ENCODE results near the gene ESR2.
"Not testable (repeated sequence)": the region's sequence is repeated elsewhere in the genome, so short reads cannot be mapped to it uniquely, and the experiment has no call there.

ESR2 gene

DNA sequence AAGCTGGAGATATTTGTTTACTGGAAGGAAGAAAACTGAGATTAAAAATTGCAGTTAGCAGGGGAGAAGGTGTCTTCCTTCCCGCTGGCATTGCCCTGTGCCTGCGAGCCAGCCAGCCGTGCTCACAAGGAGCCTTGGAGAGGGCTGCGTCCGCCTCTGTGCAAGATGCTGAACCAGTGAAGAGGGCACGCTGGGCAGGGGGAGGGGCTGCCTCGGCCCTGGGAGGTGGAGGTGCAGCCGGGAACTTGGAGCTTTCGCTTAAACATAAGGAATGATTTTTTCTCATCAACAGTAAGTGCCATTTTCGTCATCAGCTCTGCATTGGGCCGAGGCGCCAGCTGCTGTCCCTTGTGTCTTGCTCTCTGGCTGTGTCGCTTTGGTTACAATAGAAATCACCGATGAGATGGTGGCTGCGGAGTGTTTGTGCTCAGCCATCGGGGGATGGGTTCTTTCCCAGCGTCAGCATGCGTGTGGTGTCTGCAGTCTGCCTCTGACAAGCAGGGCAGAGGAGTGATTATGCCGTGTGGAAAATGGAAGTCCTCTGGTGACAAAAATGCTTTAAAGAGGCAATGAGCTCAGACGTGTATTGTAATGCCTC lies 97.3 kb downstream of the ESR2 start:
- peak; percentile 67 for DNase-seq (ENCODE audit: low read depth)

DNA sequence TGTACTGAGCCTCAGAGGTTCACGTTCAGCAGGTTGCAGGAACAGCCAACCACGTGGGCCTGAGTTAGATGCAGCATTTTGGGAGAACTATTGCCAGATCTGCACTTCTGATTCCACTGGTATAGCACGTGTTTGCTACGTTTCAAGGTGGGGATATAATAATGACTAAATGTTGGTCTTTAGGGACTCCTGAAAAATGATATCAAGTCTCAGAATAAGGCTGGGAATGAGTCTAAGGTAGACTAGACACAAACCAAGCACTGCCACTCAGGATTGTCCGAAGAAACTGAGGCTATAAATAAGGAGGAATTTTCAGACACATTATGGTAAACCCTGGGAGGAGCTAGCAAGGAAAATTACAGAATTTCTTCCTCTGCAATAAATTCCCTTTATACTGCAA lies 98.1 kb downstream of the ESR2 start:
- no peak for DNase-seq (ENCODE audit: low read depth)

DNA sequence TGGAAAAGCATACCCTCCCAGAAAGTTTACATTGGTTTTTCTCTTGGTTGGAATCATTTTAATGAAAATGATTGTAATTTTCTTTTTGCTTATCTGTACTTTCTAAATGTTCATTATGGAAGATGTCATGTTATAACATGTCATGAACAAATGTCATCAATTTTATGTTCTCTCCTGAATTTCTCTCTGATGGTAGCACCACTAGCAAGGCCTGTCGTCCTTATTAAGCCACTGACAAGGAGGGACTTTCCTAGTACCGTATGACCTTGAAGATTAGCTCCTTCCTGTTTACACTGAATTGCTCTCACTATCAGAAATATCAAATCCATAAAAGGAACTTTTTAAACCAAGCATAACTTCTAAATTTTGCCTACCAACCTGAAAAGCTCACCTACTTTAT lies 99.0 kb downstream of the ESR2 start:
- no peak for DNase-seq (ENCODE audit: low read depth)

DNA sequence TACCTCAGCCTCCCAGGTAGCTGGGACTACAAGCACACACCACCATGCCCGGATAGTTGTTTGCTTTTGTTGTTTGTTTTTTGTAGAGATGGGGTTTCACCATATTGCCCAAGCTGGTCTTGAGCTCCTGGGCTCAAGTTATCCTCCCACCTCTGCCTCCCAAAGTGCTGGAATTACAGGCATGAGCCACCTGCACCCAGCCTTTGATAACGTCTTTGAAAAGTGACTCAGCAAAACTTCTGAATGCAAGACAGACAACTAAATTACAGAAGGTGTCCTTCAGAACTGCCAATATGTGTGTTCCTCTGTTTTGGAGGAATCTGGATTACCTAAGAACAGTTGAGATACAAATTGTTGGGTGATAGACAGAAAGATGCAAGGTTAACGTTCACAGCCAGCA lies 99.8 kb downstream of the ESR2 start:
- DNase-seq (ENCODE audit: low read depth) = no peak

DNA sequence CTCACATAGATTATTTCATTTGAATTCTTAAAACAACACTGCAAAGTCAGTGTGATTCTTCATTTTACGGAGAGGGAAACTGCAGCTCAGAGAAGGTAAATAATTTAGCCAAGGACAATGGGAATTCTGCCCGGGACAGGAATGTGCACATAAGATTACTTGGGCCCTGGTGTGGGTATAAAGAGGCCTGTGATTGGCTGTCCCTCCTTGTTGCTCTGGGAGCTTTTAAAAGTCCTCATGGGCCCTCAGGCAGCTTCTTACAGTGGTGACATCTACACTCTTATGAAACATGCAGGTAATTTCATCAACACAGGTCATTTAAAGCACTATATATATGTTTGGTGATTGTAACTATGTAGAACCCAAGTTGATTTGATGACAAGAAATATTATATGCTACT lies 100.3 kb downstream of the ESR2 start:
- no peak for DNase-seq (ENCODE audit: low read depth)

DNA sequence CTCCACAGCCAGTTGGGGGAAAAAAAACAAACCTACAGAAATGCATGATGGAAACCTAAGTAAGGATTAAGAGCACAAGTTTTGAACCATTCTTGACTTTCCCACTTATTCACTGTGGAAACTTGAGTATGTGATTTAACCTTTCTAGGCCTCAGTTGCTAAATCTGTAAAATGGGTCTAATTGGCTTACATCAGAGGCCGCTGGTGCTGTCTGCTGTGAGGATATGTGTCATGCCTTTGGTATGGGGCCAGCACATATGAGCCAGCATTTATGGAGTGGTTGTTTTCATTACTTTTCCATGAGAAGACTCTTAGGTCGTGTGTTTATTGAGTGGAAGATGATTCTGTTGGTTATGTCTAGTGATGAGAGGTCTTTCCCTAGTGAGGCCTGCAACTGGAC lies 102.4 kb downstream of the ESR2 start:
- DNase-seq (ENCODE audit: low read depth) = peak; percentile 90

DNA sequence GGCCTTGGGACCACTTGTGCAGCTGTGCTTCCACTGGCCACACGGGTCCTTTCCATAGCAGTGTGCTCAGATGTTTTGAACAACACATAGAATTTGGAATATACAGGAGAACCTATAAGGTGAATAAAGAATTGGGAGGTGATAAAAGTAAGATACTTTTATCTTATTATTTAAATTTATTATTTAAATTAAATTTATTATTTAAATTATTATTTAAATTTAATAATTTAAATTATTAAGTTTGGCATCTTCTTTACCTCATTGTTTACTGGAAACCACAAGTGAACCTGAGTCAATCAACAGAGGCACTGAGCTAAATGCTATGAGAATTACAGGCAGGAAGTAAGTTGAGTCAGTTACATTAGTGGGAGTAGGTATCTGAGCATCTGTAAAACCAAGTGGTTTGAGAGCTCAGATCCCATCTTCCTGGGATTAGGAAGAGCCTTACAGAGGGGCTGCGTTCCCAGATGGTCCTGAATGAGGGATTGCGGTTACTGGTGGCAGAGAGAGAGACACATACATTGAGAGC lies 103.1 kb downstream of the ESR2 start:
- no peak for DNase-seq (ENCODE audit: low read depth)

DNA sequence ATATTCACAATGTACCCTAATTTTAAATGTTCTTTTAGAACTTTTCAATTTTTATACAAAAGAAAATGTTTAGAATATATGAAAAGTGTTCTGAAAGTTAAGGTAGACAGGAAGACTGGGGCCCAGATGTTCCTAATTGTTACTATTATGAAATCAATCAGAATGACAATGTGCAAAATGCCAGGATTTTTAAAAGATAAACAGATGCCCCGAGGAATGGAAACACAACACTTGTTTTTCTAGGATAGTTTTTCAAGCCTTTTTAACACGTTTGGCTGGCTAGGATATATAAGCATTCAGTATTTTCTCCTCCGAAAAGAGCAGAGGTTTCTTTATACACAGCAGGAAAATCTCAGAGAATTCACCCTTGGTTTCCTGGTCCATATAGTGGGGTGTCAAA lies 106.8 kb downstream of the ESR2 start:
- DNase-seq (ENCODE audit: low read depth) = no peak

DNA sequence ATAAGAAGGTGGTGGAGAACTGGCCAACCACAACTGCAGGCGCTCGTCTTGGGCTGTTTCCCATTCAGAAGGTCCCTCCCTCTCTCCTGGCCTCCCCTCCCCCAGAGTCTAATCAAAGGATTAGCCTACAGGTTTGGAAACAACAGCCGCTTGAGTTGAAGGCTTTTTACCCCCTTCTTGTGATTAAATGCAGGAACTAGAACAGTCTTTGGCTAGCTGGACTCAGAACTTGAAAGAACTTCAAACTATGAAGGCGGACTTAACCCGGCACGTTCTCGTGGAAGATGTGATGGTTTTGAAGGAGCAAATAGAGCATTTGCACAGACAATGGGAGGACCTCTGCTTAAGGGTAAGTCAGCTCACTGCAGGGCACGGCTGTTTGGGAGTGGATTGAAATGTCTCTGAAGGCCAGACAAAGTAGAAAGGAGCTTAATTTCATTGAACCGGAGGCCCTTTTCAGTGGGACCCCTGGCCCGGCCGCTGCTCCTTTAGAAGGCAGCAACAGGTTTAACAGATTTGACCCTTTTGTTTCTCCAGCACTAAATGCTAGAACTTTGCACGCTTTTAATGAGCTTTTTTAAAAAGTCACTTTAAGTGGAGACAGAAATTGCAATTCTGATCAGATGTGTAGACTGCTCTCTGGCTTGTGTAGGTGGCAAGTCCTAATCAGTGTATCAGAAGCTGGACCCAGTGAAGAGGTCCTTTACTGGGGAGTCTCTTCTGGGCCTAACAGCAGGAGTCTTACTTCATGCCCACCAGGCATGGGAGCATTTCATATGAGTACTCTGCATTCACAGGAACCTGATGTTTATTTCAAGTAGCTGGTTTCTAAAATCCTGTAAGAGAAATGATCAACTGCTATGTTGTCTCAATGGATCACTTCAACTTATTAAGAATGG lies 107.7 kb downstream of the ESR2 start:
- DNase-seq (ENCODE audit: low read depth) = no peak

DNA sequence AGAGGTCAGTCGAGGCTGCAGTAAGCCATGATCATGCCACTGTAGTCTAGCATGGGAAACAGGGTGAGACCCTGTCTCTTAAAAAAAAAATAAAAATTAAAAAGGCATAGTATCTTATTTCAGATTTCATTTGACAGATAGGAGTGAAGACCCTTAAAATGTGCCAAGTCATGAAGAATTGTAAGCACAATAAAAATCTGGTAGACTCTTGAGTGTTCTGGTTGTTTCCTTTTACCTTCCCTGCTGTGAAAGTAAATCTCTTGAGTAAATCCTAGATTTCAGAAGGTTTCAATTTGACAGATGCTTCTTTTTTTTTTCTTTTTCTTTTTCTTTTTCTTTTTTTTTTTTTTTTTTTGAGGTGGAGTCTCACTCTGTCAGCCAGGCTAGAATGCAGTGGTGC lies 109.0 kb downstream of the ESR2 start:
- no peak for DNase-seq (ENCODE audit: low read depth)

DNA sequence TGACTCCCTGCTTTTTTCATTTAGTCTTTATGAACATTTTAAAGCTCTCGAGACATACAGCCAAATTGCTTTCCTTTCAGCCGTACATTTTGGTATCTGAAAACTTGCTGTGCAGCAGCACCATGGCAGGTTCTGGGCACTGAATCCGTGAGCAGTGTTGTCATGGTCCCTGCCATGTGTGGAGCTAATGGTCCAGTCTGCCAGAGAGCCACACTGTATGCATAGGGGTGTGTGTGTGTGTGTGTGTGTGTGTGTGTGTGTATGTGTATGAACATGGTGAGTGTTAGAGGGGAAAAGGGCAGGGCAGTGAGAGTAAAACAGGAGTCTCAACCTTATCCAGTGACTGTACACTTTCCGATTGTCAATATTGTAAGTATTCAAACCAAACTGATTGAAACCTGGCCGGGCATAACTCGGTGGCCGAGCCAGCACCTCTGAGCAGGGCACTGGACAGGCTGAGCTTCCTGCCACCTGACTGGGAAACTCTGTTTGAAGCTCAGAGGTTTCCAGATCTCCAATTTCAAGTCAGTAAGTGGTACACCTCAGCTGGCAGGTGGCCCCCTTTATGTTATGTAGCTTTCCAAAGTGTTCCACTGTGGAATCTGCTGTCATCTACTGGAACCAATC lies 110.0 kb downstream of the ESR2 start:
- no peak for DNase-seq (ENCODE audit: low read depth)

DNA sequence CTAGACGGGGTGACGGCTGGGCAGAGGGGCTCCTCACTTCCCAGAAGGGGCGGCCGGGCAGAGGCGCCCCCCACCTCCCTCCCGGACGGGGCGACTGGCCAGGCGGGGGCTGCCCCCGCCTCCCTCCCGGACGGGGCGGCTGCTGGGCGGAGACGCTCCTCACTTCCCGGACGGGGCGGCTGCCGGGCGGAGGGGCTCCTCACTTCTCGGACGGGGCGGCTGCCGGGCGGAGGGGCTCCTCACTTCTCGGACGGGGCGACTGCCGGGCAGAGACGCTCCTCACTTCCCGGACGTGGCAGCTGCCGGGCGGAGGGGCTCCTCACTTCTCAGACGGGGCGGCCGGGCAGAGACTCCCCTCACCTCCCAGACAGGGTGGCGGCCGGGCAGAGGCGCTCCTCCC lies 111.3 kb downstream of the ESR2 start:
- not testable (repeated sequence) for DNase-seq (ENCODE audit: low read depth)

DNA sequence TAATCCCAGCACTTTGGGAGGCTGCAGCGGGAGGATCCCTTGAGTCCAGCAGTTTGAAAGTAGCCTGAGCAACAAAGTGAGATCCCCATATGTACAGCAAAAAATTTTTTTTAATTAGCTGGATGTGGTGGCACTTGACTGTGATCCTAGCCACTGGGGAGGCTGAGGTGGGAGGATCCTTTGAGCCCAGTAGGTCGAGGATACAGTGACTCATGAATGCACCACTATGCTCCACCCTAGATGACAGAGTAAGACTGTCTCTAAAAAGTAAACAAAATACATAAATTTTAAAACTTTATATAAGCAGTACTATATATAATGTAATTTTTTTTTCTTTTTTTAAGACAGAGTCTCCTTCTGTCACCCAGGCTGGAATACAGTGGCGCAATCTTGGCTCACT lies 115.4 kb downstream of the ESR2 start:
- peak; percentile 7 for DNase-seq (ENCODE audit: low read depth)

DNA sequence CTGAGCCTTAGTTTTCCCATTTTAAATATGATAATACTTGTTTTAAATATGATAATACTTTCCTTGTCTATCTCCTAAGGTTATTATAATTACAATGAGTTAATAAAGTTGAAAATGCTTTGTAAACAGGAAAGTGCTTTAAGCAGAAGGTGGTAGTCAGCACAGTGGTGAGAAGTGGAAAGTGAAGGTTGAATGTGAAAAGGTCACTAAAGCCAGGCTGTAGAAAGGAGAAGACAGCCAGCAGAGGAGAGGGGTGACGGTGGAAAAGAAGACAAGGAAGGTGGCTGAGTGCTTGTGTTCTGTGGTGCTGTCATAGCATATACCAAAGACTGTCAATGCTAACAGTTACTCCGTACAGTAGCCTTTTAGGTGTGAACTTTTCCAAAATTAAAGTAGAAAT lies 117.8 kb downstream of the ESR2 start:
- no peak for DNase-seq (ENCODE audit: low read depth)

DNA sequence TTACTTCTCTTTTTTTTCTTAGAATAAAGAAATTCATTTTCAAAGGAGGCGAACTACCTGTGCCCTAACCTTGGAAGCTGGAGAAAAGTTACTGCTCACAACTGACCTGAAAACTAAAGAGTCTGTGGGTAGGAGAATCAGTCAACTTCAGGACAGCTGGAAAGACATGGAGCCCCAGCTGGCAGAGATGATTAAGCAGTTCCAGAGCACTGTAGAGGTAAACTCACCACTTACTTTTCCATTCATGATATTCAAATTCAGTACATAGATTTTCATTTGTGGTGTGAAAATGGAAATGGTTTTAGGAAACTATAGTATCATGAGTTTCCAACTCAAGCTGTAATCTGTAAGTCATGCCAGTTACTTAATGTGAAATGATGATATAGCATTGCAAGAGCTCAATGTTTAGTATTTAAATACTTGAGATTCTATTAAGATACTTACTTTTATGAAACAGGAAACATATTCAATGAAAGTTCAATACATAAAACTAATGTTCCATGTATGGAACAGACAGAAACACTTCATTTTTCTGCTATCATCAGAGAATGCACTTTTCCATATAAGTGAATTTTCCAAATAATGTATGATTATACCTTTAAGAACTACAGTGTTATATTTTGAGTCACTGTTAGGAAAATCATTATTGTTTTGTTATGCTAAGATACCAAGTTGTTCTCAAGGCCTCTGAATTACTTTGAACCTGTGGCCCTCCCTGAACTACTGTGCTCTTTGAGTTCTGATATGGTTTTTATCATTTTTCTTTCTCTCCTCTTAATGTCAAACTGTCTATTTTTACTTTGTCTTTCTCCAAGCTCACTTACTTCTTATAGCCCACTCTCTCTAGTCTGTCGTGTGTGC lies 119.0 kb downstream of the ESR2 start:
- no peak for DNase-seq (ENCODE audit: low read depth)

DNA sequence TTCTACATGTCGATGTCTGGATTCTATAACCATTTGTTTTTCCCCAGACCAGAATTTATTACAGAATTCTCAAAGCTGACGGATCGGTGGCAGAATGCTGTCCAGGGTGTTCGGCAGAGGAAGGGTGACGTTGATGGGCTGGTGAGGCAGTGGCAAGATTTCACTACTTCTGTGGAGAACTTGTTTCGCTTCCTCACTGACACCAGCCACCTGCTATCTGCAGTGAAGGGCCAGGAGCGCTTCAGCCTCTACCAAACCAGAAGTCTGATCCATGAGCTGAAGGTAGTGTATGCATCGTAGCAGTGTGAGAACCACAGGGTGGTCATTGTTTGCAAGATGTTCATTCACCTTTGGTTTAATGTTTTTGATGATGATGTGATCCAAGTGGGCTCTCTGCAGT lies 124.0 kb downstream of the ESR2 start:
- no peak for DNase-seq (ENCODE audit: low read depth)

DNA sequence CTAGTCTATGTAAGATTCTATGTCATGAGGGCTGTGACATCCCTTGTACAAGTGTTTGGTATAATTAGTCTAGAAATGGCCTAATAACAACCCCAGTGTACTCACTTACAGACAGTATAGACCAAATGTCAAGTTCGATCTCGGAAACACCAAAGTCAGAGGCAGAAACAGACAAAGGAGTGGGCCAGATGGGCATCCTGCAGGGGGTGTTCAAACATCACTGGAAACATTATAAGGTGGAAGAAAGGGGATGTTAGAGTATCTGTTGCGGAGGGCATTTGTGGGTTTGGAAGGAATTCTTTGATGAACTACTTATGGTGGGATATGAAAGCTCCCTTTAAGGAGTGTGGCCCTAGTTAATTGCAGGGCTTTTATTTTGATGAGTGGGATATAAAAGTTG lies 134.6 kb downstream of the ESR2 start:
- no peak for DNase-seq (ENCODE audit: low read depth)

DNA sequence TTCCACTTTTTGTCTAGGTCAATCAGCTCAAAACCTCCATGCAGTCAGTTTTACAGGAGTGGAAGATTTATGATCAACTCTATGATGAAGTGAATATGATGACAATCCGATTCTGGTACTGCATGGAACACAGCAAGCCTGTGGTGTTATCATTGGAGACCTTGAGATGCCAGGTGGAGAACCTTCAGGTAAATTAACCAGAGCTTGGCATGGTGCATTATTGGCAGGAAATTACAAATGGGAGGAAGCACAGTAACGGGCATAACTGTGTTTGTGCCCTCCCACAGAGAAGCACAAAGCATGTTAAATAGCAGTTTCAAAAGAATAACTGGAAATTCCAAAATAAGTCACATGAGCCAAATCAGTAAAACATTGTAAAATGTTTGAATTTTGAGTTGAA lies 135.6 kb downstream of the ESR2 start:
- no peak for DNase-seq (ENCODE audit: low read depth)

DNA sequence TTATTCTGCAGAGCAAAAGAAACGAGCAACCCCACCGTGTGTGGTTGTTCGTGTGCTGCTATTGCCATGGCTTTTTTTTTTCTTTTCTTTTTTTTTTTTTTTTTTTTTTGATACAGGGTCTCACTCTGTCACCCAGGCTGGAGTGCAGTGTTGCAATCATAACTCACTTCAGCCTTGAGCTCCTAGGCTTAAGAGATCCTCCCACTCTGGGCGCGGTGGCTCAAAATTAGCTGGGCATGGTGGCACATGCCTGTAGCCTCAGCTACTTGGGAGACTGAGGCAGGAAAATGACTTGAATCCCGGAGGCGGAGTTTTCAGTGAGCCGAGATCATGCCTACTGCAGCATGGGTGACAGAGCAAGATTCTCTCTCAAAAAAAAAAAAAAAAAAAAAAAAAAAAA lies 144.2 kb downstream of the ESR2 start:
- DNase-seq (ENCODE audit: low read depth) = no peak

DNA sequence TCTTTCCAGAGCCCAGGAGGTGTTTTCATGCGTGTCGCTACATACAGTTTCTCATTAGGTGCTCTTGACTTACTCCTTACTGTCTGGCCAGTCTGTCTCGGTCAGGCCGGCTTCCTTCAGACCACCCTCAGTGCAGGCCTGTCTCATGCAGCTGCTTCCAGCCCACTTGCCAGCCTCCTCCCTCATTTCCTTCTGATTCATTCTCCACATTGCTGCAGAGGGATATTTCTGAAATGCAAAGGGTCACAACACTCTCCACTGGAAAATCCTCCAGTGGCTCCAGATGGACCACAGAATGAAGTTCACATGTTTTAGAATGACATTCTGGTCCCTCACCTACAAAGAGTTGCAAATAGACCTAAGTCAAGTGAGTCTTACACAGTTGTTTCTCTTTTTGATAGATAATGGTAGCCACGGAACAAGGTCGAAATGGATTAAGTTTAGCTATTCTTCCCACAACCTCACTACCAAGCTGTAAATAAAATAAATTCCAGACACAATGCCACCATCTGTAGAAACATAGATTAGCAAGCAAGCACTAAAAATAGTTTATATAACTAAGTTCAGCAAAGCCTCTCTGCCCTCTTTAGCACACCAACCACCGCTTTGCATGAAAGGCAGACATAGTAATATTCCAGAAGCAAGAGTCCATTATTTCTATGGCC lies 146.9 kb downstream of the ESR2 start:
- DNase-seq (ENCODE audit: low read depth) = peak; percentile 24

DNA sequence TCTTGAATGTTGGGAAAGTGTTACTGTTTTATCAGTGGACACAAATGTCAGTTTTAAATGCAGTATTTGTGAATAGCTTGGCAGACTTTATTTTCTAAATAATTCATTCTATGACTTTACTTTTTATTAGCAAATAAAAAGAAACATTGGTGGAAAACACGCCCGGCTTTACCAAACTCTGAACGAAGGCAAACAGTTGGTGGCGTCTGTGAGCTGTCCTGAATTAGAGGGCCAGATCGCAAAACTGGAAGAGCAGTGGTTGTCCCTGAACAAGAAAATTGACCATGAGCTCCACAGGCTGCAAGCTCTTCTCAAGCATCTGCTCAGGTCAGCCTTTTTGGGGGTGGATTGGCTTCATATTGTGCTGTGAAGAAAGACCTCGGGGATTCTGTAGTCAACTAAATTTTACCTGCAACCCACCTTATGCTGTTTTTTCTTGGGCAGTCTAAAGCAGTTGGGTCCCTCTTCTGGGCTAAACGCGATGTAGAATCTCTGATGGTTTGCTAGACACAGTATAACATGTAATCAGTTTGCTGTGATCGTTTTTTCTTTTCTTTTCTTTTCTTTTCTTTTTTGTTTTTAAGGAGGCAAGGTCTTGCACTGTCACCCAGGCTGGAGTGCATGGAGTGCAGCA lies 156.4 kb downstream of the ESR2 start:
- peak; percentile 10 for DNase-seq (ENCODE audit: low read depth)
